ENCODE data around the gene TMEM250. TPM values are rescaled to one million over a fixed set of nuclear protein-coding genes. Genes with fewer than 3 reads are reported as not detected.

The TMEM250 gene
- total RNA-seq, 1 experiment from 2014 or later, result 37.5 TPM

DNA sequence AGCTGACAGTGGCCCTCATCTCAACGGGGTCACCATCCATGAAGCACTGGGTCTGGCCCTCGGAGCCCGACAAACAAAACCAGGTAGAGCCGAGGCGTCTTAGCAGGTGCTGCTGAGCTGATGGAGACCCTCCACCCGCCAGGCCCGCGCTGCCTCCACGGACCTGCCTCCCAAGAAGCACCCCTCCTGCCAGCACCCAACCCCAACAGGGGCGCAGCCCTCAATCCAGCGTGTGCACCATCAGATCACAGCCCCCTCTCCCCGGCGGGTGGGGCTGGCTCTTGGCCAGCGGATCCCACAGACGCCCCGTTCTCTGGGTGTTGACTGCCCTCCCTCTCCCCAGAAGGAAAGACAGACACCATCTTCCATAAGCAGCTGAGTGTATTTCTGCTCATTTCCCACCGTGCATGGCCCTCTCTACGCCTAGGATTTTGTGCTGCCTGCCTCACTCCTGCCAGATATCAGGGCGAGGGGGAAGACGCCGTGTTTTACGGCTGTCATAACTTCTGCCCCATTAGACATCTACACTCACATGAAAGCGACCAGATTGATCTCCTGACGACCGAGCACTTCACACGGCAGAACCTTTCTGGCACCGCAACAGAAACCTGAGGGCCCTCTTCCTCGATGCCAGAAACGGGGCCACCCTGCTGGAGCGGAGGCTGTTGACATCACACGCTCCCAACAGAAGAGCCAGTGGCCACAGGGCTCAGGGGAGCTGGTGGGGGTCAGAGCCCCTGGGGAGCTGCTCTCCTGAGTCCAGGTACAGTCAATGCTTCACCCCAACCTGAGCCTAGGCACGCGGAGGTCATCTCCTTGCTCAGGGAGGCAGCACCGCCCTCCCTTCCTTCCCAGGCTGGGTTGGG lies 35.9 kb downstream of the TMEM250 start:
- ChIA-PET CTCF (no interaction called here), POLR2A (no interaction called here), RAD21 (ENCODE audit: low non-redundant PET in 1 of 2, low total read pairs in 2 of 2, uncharacterized antibody in 2 of 2, unreplicated experiment in 2 of 2) (no interaction called here)
- Histone ChIP-seq H3K27me3 (ENCODE audit: insufficient read depth, low read length) (no peaks in the 10 kb centered on the region), H3K36me3 (ENCODE audit: control insufficient read depth in 1 of 2, insufficient read depth in 2 of 2, low read length in 2 of 2) (no peaks in the 10 kb centered on the region; a peak in 1 of 4 replicates), H4K20me1 (ENCODE audit: insufficient read depth) (no peaks in the 10 kb centered on the region), H3K9ac (ENCODE audit: low read length) (no peak overlapping the region), H3K4me2 (ENCODE audit: low read length) (no peak overlapping the region), H3K9me2 (ENCODE audit: insufficient read depth) (no peaks in the 10 kb centered on the region), H3K79me2 (ENCODE audit: insufficient read depth, low read length) (peaks cover 99% of the 10 kb centered on the region), H3K4me1 (ENCODE audit: control insufficient read depth in 1 of 2, insufficient read depth in 2 of 2, low read length in 2 of 2) (peaks cover 0 to 5% of the 10 kb centered on the region in 2 experiments; a peak in 1 of 4 replicates), H3K27ac (ENCODE audit: low read depth, low read length) (no peak overlapping the region), H3K4me3 (replicated peaks in 1 of 2; ENCODE audit: low read depth in 1 of 2, low read length in 2 of 2) (no peak overlapping the region), H3K9me3 (ENCODE audit: control insufficient read depth in 1 of 2, insufficient read depth in 1 of 2, low read depth in 1 of 2, low read length in 2 of 2) (no peaks in the 10 kb centered on the region), H2AFZ (ENCODE audit: low read depth, low read length, poor library complexity, severe bottlenecking) (no peak overlapping the region)
- intact Hi-C loops (cut with micrococcal nuclease), result no loop called here
- no peak for DNase-seq (ENCODE audit: low read depth, low spot score)
- TF ChIP-seq ZFX (IDR thresholded peaks at IDR 0.05), result no peak
- TF ChIP-seq POLR2A (IDR thresholded peaks at IDR 0.05; ENCODE audit: borderline replicate concordance, extremely low read depth, insufficient read depth, insufficient read length), result no peak
- no peak for TF ChIP-seq EZH2 (IDR thresholded peaks at IDR 0.05)
- TF ChIP-seq, protein P1, sequence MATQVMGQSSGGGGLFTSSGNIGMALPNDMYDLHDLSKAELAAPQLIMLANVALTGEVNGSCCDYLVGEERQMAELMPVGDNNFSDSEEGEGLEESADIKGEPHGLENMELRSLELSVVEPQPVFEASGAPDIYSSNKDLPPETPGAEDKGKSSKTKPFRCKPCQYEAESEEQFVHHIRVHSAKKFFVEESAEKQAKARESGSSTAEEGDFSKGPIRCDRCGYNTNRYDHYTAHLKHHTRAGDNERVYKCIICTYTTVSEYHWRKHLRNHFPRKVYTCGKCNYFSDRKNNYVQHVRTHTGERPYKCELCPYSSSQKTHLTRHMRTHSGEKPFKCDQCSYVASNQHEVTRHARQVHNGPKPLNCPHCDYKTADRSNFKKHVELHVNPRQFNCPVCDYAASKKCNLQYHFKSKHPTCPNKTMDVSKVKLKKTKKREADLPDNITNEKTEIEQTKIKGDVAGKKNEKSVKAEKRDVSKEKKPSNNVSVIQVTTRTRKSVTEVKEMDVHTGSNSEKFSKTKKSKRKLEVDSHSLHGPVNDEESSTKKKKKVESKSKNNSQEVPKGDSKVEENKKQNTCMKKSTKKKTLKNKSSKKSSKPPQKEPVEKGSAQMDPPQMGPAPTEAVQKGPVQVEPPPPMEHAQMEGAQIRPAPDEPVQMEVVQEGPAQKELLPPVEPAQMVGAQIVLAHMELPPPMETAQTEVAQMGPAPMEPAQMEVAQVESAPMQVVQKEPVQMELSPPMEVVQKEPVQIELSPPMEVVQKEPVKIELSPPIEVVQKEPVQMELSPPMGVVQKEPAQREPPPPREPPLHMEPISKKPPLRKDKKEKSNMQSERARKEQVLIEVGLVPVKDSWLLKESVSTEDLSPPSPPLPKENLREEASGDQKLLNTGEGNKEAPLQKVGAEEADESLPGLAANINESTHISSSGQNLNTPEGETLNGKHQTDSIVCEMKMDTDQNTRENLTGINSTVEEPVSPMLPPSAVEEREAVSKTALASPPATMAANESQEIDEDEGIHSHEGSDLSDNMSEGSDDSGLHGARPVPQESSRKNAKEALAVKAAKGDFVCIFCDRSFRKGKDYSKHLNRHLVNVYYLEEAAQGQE (IDR thresholded peaks at IDR 0.05; ENCODE audit: low read depth), result no peak
- TF ChIP-seq SRF (IDR thresholded peaks at IDR 0.05; ENCODE audit: low read depth), result no peak
- no peak for TF ChIP-seq POLR2AphosphoS5 (IDR thresholded peaks at IDR 0.05; ENCODE audit: low read depth, low read length)
- TF ChIP-seq, protein P2, sequence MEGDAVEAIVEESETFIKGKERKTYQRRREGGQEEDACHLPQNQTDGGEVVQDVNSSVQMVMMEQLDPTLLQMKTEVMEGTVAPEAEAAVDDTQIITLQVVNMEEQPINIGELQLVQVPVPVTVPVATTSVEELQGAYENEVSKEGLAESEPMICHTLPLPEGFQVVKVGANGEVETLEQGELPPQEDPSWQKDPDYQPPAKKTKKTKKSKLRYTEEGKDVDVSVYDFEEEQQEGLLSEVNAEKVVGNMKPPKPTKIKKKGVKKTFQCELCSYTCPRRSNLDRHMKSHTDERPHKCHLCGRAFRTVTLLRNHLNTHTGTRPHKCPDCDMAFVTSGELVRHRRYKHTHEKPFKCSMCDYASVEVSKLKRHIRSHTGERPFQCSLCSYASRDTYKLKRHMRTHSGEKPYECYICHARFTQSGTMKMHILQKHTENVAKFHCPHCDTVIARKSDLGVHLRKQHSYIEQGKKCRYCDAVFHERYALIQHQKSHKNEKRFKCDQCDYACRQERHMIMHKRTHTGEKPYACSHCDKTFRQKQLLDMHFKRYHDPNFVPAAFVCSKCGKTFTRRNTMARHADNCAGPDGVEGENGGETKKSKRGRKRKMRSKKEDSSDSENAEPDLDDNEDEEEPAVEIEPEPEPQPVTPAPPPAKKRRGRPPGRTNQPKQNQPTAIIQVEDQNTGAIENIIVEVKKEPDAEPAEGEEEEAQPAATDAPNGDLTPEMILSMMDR (IDR thresholded peaks at IDR 0.05 in 2 of 3, conservative IDR thresholded peaks at IDR 0.05 in 1 of 3; ENCODE audit: borderline replicate concordance in 1 of 3, insufficient read depth in 1 of 3, low read depth in 2 of 3, low read length in 2 of 3), result no peak
- no peak for TF ChIP-seq YY1 (IDR thresholded peaks at IDR 0.05; ENCODE audit: extremely low read depth, insufficient replicate concordance, low read depth, low read length)
- TF ChIP-seq SIN3A (IDR thresholded peaks at IDR 0.05; ENCODE audit: low read depth), result no peak
- TF ChIP-seq SP1 (IDR thresholded peaks at IDR 0.05; ENCODE audit: low read depth), result no peak
- no peak for TF ChIP-seq TCF7L2 (IDR thresholded peaks at IDR 0.05; ENCODE audit: borderline replicate concordance, extremely low read depth, insufficient read depth, insufficient read length)
- no TSS peak for BruUV-seq (replicated peaks)
- ATAC-seq, result no peak
